Adrenal gland (tissue), 5 donors: ENCODE measurements around the gene CREM.

Experiments
- POLR2A ChIP-seq, 2 donors: fragments of 450-650 bp; IDR thresholded peaks; one replicate each; pipeline ENCODE4 v1.6.1; 2017; ENCODE audit warnings: antibody characterized with exemption in 2 of 2, mild to moderate bottlenecking in 2 of 2, moderate library complexity in 1 of 2
- TF ChIP-seq, protein P1 (sequence below), 6 experiments: fragments of 450-650 bp in 4 of 6; fragments of 200-600 bp in 2 of 6; sonication (generic) in 1 of 6; IDR thresholded peaks; 1 replicate in 5 of 6; 2 replicates in 1 of 6; pipeline versions ENCODE4 v1.5.1 to v1.8.0; 2016 to 2021; ENCODE audit warnings: antibody characterized with exemption in 6 of 6, mild to moderate bottlenecking in 2 of 6, moderate library complexity in 1 of 6
- donor health status: DM: no; HTN: no; CAD: no.

DNA sequence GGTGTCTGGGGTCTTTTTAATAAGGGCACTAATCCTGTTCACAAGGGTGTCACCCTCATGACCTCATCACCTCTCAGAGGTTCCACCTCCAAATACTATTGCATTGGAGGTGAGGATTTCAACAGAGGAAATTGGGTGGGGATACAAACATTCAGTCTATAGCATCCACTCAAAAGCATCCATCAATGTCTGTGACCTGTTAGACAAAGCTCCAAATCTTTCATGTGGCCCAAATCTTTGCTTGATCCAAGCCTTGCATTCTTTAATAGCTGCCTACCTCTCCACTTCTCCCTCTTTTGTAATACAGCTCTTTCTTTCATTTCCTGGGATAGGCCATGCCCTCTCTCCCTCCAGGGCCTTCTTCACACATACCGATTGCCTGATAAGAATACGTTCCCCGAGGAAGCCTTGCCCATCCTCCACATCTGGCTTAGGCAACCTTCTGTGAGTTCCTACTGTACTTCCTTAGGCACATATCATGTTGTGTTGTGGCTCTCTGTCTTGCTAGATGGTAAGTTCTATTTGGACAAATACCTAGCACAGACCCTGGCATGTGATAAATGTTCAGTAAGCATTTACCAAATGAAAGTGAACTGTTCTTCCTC is 66.1 kb downstream of the CREM start:
- TF ChIP-seq, protein P1, sequence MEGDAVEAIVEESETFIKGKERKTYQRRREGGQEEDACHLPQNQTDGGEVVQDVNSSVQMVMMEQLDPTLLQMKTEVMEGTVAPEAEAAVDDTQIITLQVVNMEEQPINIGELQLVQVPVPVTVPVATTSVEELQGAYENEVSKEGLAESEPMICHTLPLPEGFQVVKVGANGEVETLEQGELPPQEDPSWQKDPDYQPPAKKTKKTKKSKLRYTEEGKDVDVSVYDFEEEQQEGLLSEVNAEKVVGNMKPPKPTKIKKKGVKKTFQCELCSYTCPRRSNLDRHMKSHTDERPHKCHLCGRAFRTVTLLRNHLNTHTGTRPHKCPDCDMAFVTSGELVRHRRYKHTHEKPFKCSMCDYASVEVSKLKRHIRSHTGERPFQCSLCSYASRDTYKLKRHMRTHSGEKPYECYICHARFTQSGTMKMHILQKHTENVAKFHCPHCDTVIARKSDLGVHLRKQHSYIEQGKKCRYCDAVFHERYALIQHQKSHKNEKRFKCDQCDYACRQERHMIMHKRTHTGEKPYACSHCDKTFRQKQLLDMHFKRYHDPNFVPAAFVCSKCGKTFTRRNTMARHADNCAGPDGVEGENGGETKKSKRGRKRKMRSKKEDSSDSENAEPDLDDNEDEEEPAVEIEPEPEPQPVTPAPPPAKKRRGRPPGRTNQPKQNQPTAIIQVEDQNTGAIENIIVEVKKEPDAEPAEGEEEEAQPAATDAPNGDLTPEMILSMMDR (IDR thresholded peaks at IDR 0.05), result no peak
- no peak for TF ChIP-seq POLR2A (IDR thresholded peaks at IDR 0.05)
